ENCODE measurements around the gene BGLAP. TPM values are rescaled to one million over a fixed set of nuclear protein-coding genes. Genes with fewer than 3 reads are reported as not detected.

The BGLAP gene
- total and polyA plus RNA-seq, 2 of the 13 experiments (the other 11 are each of a cell fraction or from before 2014, with no cell fraction given): 0.62 to 1.6 TPM

GRCh38 chr1:156251527-156251926, 9.5 kb downstream of the BGLAP start (continued):
- TF ChIP-seq ZNF512 (CRISPR knock-in tag; IDR thresholded peaks at IDR 0.05) (no peak), FOXK2 (IDR thresholded peaks at IDR 0.05) (no peak)

DNA sequence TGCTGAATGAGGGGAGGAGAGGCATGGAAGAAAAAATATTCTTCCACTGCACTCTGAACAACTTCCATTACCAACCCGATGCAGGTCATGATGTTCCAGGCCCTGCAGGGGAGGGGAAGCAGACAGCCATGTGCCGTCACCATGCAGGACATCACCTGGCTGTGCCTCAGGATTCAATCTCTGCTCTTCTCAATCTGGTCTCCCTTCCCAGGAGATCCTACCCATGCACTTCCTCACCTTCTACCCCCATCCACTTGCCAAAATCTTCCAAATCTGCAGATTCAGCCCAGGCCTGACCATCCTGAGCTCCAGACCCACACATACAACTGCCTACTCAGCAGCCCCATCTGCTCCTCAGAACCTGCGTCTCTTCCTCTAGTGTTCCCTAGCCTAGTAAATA, 11.7 kb downstream of the BGLAP start:
- intact Hi-C loops (cut with micrococcal nuclease; ENCODE audit: unreplicated experiment): no loop called here
- DNase-seq (ENCODE audit: low spot score) (no peak), FAIRE-seq (no peak), ATAC-seq (no peak)
- POLR2A ChIA-PET: no interaction called here
- Histone ChIP-seq H3K27me3 (ENCODE audit: control insufficient read depth in 1 of 2, insufficient read depth in 2 of 2, low read length in 2 of 2) (no peaks in the 10 kb centered on the region), H3K4me1 (ENCODE audit: insufficient read depth, low read length) (no peaks in the 10 kb centered on the region; the same call in 1 of the 2 replicates), H4K20me1 (ENCODE audit: insufficient read depth, low read length) (no peaks in the 10 kb centered on the region), H3K4me2 (ENCODE audit: low read depth, low read length) (no peak overlapping the region), H3K9ac (ENCODE audit: insufficient read depth, low read depth, low read length) (no peak overlapping the region), H3K4me3 (replicated peaks in 1 of 3; ENCODE audit: insufficient read depth in 1 of 3, low read depth in 2 of 3, low read length in 3 of 3) (no peak overlapping the region), H3K9me3 (ENCODE audit: low read length) (no peaks in the 10 kb centered on the region), H3K36me3 (replicated peaks in 1 of 2; ENCODE audit: control insufficient read depth in 1 of 2, insufficient read depth in 2 of 2, low read length in 2 of 2) (peaks cover 37 to 80% of the 10 kb centered on the region in 2 experiments), H3K79me2 (ENCODE audit: insufficient read depth, low read length) (no peaks in the 10 kb centered on the region), H2AFZ (ENCODE audit: low read length) (no peak overlapping the region), H3K27ac (ENCODE audit: extremely low read length, insufficient read depth, low read length) (no peak overlapping the region)
- no TSS peak for BruUV-seq (replicated peaks)
- in situ Hi-C loops (cut with HindIII; ENCODE audit: extremely low pct_ligation_motif_present, low pct_unique_long_range_greater_than_20kb): no loop called here
- 89% methylated on average over 3 of the region's 3 CpGs for WGBS (ENCODE audit: low lambda C conversion rate)
- CTCF ChIA-PET (ENCODE audit: low intra/inter-chr PET ratio, low total read pairs): no interaction called here
- TF ChIP-seq ZKSCAN8 (CRISPR knock-in tag; IDR thresholded peaks at IDR 0.05; ENCODE audit: borderline replicate concordance) (no peak), PAF1 (CRISPR knock-in tag; IDR thresholded peaks at IDR 0.05) (no peak), ZBTB46 (CRISPR knock-in tag; IDR thresholded peaks at IDR 0.05; ENCODE audit: borderline replicate concordance) (no peak), NR1H2 (CRISPR knock-in tag; IDR thresholded peaks at IDR 0.05; ENCODE audit: borderline replicate concordance, low read depth) (no peak), HNRNPH1 (optimal IDR thresholded peaks at IDR 0.05; ENCODE audit: low read depth, low read length) (no peak), TERF1 (CRISPR knock-in tag; IDR thresholded peaks at IDR 0.05) (no peak)
- TF ChIP-seq, protein P1, sequence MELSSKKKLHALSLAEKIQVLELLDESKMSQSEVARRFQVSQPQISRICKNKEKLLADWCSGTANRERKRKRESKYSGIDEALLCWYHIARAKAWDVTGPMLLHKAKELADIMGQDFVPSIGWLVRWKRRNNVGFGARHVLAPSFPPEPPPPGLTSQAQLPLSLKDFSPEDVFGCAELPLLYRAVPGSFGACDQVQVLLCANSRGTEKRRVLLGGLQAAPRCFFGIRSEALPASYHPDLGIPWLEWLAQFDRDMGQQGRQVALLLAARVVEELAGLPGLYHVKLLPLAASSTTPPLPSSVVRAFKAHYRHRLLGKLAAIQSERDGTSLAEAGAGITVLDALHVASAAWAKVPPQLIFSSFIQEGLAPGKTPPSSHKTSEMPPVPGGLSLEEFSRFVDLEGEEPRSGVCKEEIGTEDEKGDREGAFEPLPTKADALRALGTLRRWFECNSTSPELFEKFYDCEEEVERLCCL (CRISPR knock-in tag; IDR thresholded peaks at IDR 0.05; ENCODE audit: borderline replicate concordance): no peak
- TF ChIP-seq, protein P2, sequence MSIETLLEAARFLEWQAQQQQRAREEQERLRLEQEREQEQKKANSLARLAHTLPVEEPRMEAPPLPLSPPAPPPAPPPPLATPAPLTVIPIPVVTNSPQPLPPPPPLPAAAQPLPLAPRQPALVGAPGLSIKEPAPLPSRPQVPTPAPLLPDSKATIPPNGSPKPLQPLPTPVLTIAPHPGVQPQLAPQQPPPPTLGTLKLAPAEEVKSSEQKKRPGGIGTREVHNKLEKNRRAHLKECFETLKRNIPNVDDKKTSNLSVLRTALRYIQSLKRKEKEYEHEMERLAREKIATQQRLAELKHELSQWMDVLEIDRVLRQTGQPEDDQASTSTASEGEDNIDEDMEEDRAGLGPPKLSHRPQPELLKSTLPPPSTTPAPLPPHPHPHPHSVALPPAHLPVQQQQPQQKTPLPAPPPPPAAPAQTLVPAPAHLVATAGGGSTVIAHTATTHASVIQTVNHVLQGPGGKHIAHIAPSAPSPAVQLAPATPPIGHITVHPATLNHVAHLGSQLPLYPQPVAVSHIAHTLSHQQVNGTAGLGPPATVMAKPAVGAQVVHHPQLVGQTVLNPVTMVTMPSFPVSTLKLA (IDR thresholded peaks at IDR 0.05): no peak
- TF ChIP-seq, protein P3, sequence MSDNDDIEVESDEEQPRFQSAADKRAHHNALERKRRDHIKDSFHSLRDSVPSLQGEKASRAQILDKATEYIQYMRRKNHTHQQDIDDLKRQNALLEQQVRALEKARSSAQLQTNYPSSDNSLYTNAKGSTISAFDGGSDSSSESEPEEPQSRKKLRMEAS (IDR thresholded peaks at IDR 0.05): no peak

Measured in HepG2 (cell line).